ENCODE results near the gene TMEM200C.
"Not testable (repeated sequence)": the region's sequence is repeated elsewhere in the genome, so short reads cannot be mapped to it uniquely, and the experiment has no call there.

Gene TMEM200C

DNA sequence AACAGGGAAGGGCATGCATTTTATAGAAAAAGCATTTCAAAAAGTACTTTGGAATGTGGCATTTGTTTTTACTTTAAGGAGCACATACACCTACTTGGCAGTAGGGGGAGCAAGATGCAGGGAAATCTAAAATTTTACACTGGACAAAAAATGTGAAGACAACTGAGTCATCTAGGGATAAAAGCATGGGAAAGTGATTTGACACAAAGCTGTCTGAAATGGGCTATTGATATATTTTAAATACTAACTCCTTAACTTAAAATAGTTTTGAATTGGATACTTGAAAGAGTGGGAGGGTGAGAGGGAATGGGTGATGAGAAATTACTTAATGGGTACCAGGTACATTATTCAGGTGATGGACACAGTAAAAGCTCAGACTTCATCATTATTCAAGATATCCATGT, 15.8 kb downstream of the TMEM200C start:
- DNase-seq (ENCODE audit: insufficient read length, low spot score) (no peak), FAIRE-seq (no peak)
- TF ChIP-seq PAX5 (IDR thresholded peaks at IDR 0.05; ENCODE audit: insufficient read depth, low read length, severe bottlenecking) (no peak), SPI1 (IDR thresholded peaks at IDR 0.05; ENCODE audit: low read depth, low read length) (no peak), POU2F2 (IDR thresholded peaks at IDR 0.05; ENCODE audit: low read depth, low read length) (no peak), POLR2AphosphoS5 (IDR thresholded peaks at IDR 0.05; ENCODE audit: low read depth, low read length) (no peak), POLR2A (IDR thresholded peaks at IDR 0.05; ENCODE audit: low read depth, low read length) (no peak), TAF1 (IDR thresholded peaks at IDR 0.05; ENCODE audit: low read depth, low read length) (no peak)

DNA sequence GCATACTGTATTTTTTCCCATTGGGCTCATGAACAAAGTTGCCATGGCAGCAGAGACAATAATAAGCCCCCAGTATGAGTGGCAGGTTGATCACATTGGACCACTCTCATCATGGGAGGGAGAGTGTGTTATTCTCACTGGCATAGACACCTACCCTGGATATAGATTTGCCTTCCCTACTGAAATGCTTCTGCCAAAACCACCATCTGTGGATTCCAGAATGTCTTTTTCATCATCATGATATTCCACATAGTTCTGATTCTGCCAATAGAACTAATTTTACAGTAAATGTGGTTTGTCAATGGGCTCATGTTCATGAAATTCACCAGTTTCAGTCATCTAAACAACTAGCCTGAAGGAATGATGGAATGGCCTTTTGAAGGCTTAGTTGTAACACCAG, 18.4 kb downstream of the TMEM200C start:
- FAIRE-seq: no peak

DNA sequence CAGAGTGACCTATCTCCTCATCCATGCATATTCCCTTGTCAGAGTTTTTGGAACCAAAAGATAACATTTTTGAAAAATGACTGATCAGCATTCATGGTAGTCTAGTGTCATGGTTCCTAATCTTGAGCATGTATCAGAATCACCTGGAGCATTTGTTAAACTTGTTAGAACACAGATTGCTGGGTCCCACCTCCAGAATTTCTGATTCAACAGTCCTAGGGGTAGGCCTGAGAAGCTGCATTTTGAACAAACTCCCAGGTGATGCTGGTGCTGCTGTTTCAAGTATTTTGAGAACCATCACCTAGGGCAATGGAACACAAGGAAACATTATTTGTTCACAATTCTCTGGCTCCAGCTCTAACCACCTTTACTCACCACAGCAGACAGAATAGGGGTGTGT, 21.0 kb downstream of the TMEM200C start:
- TF ChIP-seq POLR2AphosphoS5 (IDR thresholded peaks at IDR 0.05; ENCODE audit: low read depth, low read length): no peak
- TF ChIP-seq SPI1 (IDR thresholded peaks at IDR 0.05; ENCODE audit: low read depth, low read length): no peak
- no peak for TF ChIP-seq PAX5 (IDR thresholded peaks at IDR 0.05; ENCODE audit: insufficient read depth, low read length, severe bottlenecking)
- TF ChIP-seq POLR2A (IDR thresholded peaks at IDR 0.05; ENCODE audit: low read depth, low read length): no peak
- TF ChIP-seq POU2F2 (IDR thresholded peaks at IDR 0.05; ENCODE audit: low read depth, low read length): no peak
- FAIRE-seq (no peak), DNase-seq (ENCODE audit: insufficient read length, low spot score) (no peak)

More for the DNA sequence above, 18.4 kb downstream of the TMEM200C start:
- no peak for DNase-seq (ENCODE audit: insufficient read length, low spot score)
- TF ChIP-seq POLR2A (IDR thresholded peaks at IDR 0.05; ENCODE audit: low read depth, low read length) (no peak), POU2F2 (IDR thresholded peaks at IDR 0.05; ENCODE audit: low read depth, low read length) (no peak), TAF1 (IDR thresholded peaks at IDR 0.05; ENCODE audit: low read depth, low read length) (no peak)

DNA sequence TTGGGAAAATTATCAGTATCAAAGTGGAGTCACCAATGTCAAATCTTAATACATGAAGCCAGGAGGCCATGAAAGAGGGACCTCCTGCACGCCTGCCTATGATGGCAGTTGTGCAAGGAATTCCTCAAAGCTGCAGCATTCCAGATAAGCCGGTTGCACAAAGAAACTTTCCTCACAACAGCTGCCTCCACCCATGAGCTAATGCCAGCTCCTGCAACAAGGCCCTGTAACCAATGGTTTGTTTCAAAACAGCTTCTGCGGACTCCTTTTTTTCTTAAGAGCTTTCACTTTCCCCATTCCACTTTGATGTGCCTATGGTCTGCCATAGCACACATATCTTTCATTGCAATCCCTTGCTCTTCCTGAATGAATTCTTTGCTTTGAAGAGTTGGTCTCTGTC, 22.4 kb downstream of the TMEM200C start:
- TF ChIP-seq POLR2AphosphoS5 (IDR thresholded peaks at IDR 0.05; ENCODE audit: low read depth, low read length) (no peak), PAX5 (IDR thresholded peaks at IDR 0.05; ENCODE audit: insufficient read depth, low read length, severe bottlenecking) (no peak), TAF1 (IDR thresholded peaks at IDR 0.05; ENCODE audit: low read depth, low read length) (no peak), POLR2A (IDR thresholded peaks at IDR 0.05; ENCODE audit: low read depth, low read length) (no peak), POU2F2 (IDR thresholded peaks at IDR 0.05; ENCODE audit: low read depth, low read length) (no peak), SPI1 (IDR thresholded peaks at IDR 0.05; ENCODE audit: low read depth, low read length) (no peak)
- no peak for DNase-seq (ENCODE audit: insufficient read length, low spot score)
- FAIRE-seq: no peak

DNA sequence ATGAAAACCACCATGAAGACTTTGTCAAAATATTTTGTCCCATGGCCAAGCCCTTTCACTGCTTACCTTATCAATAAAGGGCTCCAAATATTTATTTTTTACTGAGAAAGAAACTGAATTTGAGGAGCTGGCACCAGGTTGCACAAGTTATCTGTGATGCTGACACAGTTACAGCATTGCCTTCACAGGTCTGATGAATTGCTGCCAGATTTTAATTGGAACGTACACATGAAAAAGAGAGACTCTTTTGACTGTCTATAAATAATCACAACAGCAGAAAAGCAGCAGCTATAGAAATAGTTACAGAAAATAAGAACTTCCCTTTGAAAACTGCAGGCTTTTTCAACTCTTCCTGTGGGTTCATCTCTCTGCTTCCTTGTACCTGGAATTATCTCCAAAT, 23.9 kb downstream of the TMEM200C start:
- FAIRE-seq (no peak), DNase-seq (ENCODE audit: insufficient read length, low spot score) (no peak)
- TF ChIP-seq POLR2A (IDR thresholded peaks at IDR 0.05; ENCODE audit: low read depth, low read length) (no peak), PAX5 (IDR thresholded peaks at IDR 0.05; ENCODE audit: insufficient read depth, low read length, severe bottlenecking) (no peak), POLR2AphosphoS5 (IDR thresholded peaks at IDR 0.05; ENCODE audit: low read depth, low read length) (no peak)

DNA sequence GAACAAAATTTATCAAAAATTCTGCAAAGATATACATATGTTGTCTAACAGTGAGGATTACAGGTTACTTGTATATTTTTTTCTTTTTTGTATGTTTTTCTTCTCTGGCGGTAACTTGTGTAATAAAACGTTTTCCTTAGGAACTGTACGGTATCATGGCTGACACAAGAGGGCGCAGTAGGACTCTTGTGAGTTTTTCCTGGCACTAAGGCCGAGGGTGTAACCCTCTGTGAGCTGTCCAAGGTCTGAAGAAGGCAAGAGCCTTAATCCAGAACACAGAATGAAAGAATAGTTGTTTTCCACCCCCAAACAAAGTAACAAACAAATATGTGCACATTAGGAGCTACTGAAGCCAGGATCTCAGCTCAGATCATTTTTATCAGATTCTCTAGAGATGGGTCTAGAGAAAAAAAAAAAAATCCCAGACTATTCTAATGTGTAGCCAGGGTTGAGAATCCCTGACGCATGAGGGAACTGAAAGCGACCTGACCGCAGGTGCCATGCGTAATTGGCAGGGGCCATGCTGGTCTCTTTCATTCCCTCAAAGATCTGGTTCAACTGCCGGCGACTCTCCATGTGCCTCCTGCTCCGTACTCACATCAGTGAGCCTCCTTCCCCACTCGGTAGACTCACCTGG, 27.0 kb downstream of the TMEM200C start:
- DNase-seq (ENCODE audit: insufficient read length, low spot score) (peak; percentile 17), FAIRE-seq (peak; percentile 71)
- TF ChIP-seq POLR2AphosphoS5 (IDR thresholded peaks at IDR 0.05; ENCODE audit: low read depth, low read length) (no peak), SPI1 (IDR thresholded peaks at IDR 0.05; ENCODE audit: low read depth, low read length) (no peak), PAX5 (IDR thresholded peaks at IDR 0.05; ENCODE audit: insufficient read depth, low read length, severe bottlenecking) (no peak), TAF1 (IDR thresholded peaks at IDR 0.05; ENCODE audit: low read depth, low read length) (no peak), POU2F2 (IDR thresholded peaks at IDR 0.05; ENCODE audit: low read depth, low read length) (no peak), POLR2A (IDR thresholded peaks at IDR 0.05; ENCODE audit: low read depth, low read length) (no peak)

DNA sequence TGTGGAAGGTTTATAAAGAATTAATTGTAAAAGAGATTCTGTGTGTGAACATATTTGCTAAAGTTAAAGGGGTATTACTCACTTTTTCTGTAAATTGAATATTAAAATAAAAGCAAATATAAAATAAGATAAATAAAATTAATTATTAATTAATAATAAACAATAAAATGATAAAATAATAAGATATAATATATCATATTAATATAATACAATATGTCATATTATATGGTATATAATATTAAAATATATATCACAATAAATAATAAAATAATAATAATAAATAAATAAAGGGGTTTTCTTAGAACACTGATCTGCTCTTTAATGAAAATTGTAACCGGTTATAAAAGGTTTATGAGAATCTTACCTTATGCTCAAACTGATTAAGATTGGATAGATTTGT, 29.8 kb downstream of the TMEM200C start:
- DNase-seq (ENCODE audit: insufficient read length, low spot score): no peak
- TF ChIP-seq PAX5 (IDR thresholded peaks at IDR 0.05; ENCODE audit: insufficient read depth, low read length, severe bottlenecking) (no peak), POLR2A (IDR thresholded peaks at IDR 0.05; ENCODE audit: low read depth, low read length) (no peak), POU2F2 (IDR thresholded peaks at IDR 0.05; ENCODE audit: low read depth, low read length) (no peak), SPI1 (IDR thresholded peaks at IDR 0.05; ENCODE audit: low read depth, low read length) (no peak), POLR2AphosphoS5 (IDR thresholded peaks at IDR 0.05; ENCODE audit: low read depth, low read length) (no peak), TAF1 (IDR thresholded peaks at IDR 0.05; ENCODE audit: low read depth, low read length) (no peak)
- no peak for FAIRE-seq

DNA sequence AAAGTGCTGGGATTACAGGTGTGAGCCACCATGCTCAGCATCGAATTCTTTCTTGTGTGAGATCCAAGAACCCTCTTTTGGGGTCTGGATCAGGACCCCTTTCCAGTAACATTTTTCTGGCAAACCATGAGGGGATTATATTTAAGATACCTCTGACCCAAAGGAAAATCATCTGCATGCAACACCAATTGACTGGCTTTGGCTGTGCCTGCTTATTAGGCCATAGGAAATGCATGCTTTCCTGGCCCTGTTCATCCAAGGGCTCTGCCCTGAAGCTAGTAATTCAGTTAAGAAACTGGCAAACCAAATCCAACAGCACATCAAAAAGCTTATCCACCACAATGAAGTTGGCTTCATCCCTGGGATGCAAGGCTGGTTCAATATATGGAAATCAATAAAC, 33.2 kb downstream of the TMEM200C start:
- FAIRE-seq; DNase-seq (ENCODE audit: insufficient read length, low spot score): not testable (repeated sequence)

DNA sequence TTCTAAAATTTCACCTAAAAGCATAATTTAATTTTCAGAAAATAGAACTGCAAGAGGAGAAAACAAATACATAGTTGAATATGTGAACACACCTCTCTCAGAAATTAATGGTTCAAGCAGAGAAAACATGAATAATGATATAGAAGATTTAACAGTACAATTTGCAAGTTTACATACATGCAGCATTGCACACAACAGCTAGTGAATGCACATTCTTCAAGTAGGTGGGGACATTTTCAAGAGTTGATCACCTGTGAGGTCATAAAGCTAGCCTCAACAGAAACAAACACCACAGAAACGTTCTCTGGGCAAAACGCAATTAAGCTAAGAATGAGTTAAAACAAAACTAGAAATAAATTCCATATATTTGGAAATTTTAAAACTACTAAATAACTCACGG, 38.1 kb downstream of the TMEM200C start:
- FAIRE-seq: no peak
- TF ChIP-seq SPI1 (IDR thresholded peaks at IDR 0.05; ENCODE audit: low read depth, low read length) (no peak), POLR2AphosphoS5 (IDR thresholded peaks at IDR 0.05; ENCODE audit: low read depth, low read length) (no peak), TAF1 (IDR thresholded peaks at IDR 0.05; ENCODE audit: low read depth, low read length) (no peak), POU2F2 (IDR thresholded peaks at IDR 0.05; ENCODE audit: low read depth, low read length) (no peak), POLR2A (IDR thresholded peaks at IDR 0.05; ENCODE audit: low read depth, low read length) (no peak), PAX5 (IDR thresholded peaks at IDR 0.05; ENCODE audit: insufficient read depth, low read length, severe bottlenecking) (no peak)

DNA sequence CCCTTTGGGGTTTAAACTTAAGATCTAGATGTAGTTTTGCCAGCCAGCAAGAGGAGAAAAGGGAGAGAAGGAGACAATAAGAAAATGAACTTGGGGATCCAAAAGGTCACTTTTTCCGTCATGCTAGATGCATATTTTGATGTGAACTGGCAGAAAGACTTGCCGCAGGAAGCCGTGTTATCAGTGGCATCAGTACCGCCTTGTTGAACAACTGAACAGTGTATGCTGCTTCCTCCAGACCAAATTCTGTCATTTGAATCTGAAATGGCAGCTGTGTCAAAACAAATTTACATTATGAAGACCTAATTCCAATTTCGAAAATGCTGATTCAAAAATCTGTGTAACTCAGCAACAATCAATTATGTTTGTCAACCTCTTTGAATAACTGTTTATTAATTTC, 42.1 kb downstream of the TMEM200C start:
- FAIRE-seq (no peak), DNase-seq (ENCODE audit: insufficient read length, low spot score) (no peak)
- TF ChIP-seq SPI1 (IDR thresholded peaks at IDR 0.05; ENCODE audit: low read depth, low read length): no peak
- TF ChIP-seq TAF1 (IDR thresholded peaks at IDR 0.05; ENCODE audit: low read depth, low read length): no peak
- no peak for TF ChIP-seq POLR2AphosphoS5 (IDR thresholded peaks at IDR 0.05; ENCODE audit: low read depth, low read length)
- TF ChIP-seq PAX5 (IDR thresholded peaks at IDR 0.05; ENCODE audit: insufficient read depth, low read length, severe bottlenecking): no peak
- no peak for TF ChIP-seq POU2F2 (IDR thresholded peaks at IDR 0.05; ENCODE audit: low read depth, low read length)
- no peak for TF ChIP-seq POLR2A (IDR thresholded peaks at IDR 0.05; ENCODE audit: low read depth, low read length)

More for the DNA sequence above, 38.1 kb downstream of the TMEM200C start:
- DNase-seq (ENCODE audit: insufficient read length, low spot score): no peak

Measured in GM12891 (cell line).